GM12801 (cell line): ENCODE results near the gene TFAP2B.

Source experiments
- TF ChIP-seq, protein P1 (sequence below): IDR thresholded peaks from one replicate; pipeline ENCODE4 v1.5.1; 2011; ENCODE audit warnings: control low read depth; ENCODE audit not compliant: insufficient read length; ENCODE audit errors: extremely low read depth

Gene TFAP2B

DNA sequence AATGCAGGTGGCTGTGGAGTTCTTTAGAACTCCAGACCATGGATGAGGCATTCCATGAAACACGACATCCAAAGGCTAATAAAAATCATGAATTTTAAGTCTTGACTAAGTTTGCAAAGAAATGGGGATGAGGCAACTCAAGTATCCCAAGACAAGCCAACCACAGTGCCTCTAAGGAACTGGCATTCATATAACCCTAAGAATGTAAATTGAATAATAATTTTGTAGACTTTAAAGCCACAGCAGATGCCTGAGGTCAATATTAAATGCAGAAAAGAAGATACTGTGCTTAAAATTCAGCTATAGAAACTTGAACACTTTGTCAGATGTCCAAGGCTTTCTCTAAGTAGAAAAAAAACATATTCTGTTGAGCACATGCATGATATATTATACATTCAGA is 54.5 kb downstream of the TFAP2B start:
- TF ChIP-seq, protein P1, sequence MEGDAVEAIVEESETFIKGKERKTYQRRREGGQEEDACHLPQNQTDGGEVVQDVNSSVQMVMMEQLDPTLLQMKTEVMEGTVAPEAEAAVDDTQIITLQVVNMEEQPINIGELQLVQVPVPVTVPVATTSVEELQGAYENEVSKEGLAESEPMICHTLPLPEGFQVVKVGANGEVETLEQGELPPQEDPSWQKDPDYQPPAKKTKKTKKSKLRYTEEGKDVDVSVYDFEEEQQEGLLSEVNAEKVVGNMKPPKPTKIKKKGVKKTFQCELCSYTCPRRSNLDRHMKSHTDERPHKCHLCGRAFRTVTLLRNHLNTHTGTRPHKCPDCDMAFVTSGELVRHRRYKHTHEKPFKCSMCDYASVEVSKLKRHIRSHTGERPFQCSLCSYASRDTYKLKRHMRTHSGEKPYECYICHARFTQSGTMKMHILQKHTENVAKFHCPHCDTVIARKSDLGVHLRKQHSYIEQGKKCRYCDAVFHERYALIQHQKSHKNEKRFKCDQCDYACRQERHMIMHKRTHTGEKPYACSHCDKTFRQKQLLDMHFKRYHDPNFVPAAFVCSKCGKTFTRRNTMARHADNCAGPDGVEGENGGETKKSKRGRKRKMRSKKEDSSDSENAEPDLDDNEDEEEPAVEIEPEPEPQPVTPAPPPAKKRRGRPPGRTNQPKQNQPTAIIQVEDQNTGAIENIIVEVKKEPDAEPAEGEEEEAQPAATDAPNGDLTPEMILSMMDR = no peak

DNA sequence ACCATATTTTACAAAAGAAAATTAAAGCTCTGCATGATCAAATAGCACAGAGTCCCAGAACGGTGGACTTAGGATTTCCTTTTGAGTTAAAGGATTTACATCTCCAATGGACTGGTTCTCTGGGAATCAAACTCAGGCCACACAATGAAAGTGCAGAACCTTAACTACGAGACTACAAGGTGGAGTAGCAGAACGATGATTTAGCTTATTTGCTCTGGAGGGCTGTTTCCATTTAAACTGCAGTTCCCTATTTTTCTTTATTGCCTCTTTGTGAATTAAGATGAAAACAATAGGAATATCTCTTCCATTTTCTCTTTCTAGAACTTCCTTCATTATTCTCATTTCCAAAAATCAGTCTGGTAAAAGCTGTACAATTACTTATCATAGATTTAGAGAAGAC is 65.7 kb downstream of the TFAP2B start:
- TF ChIP-seq, protein P1 = no peak

DNA sequence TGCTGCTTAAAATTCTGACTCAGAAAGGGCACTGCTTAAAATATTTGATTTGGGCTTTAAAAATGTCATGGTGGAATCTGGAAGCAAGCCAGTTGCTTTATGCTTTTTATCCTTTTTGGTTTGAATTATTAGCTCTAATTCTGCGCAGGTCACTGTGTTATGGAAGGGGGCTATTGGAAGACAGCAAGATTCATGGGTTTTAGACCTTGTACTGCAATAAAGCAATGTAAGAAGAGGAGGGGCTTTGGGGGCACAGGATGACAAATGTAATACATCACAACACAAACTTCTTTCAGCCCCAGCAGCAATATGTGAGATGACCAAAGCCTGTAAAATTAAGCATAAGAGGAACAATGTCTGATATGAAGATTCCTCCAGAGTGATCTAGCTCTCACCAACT is 68.4 kb downstream of the TFAP2B start:
- TF ChIP-seq, protein P1 = no peak

DNA sequence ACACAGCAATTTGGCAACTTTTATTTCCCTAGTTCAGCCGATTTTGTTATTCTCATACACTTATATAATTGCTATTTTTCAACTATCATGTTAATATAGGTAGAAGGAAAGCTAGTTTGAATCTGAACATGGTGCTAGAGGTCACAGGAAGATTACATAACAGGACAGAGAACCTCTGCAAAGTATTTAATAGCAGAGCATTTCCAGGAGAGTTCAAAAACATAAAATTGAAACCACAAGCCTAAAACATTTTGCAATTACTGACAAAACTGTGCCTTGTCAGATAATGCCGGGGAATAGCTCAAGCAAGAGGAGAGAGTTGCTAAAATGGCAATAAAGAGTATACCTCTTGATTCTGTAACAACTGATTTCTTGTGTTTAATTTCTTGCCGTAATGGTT is 70.8 kb downstream of the TFAP2B start:
- TF ChIP-seq, protein P1 = no peak

DNA sequence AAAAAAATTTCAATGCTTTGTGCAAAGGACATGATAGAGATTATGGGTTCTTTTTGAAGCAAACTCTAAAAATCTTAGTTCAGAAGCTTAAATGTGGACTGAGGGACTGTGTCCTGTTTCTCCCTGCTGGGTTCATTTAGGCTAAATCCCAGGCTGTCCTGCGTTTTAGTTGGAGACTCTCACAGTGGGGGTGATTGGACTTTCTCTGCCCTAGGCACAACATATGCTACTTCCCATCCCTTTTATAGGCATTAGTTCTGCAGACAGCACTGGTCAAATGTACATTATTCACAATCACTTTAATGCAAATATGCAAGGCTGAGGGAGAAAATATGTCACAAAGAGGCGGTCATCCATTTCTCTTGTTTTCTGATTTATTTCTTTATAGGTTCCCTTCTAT is 71.3 kb downstream of the TFAP2B start:
- TF ChIP-seq, protein P1 = no peak

DNA sequence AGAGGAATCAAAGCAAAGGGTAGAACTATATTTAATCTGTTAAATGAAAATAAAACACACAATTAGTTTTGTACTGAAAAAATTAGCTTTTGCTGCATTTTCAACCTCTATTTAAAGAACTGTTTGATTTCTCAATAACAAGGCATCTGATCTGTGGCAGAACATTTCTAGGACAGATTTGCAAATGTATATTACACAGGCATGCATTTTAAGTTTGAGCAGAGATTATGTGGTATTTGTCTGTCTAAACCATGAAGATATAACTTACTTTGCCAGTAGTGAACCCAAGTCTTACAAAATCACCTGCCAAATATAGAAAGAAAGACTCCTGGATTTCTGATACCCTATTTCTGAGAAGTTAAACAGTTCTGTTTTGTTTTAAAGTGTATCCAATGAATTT is 71.9 kb downstream of the TFAP2B start:
- TF ChIP-seq, protein P1 = no peak

DNA sequence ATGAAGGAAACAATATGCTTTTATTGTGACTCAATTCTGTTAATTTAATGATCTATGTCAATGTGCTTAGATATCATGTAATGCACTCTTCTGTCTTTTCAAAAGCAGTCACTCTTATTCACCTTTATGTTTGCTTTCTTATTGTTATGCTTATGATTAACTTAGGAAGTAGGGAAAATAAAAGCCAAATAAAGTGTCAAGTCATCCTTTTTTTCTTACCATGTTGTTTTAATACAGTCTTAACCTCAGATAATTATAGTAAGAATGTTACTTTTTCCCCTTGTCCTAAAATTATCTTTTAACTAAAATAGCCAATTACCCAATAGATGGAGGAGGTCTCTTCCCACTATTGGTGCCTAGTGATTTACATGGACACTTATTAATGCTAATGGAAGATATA is 72.6 kb downstream of the TFAP2B start:
- TF ChIP-seq, protein P1 = no peak
